Heart left ventricle (tissue), 13 donors: ENCODE data around the gene ADAMTS7.

ENCODE experiments used
- POLR2A ChIP-seq, 2 donors: fragments of 450-650 bp; IDR thresholded peaks; one replicate each; pipeline ENCODE4 v1.6.1; 2017; ENCODE audit warnings: antibody characterized with exemption in 2 of 2, mild to moderate bottlenecking in 2 of 2, moderate library complexity in 2 of 2
- TF ChIP-seq, protein P1 (sequence below), 12 donors: fragments of 200-600 bp; sonication (generic) in 4 of 12; IDR thresholded peaks; one replicate each; pipeline versions ENCODE4 v1.5.0 to v1.8.0; 2018 to 2022; ENCODE audit warnings: antibody characterized with exemption in 12 of 12, mild to moderate bottlenecking in 5 of 12
- donor health status: ischemic (EF 13 %, LVEDD 7.1; RV severe dilation, severe dysfunction).
- donor health status: DM: no; HTN: yes; CAD: no.
- donor health status: DM: no; HTN: no; CAD: no.
- donor health status: ischemic (EF 25% LVEDD 6.9; RV normal size, moderate dysfunction).
- donor health status: ischemic (EF 25% LVEDD 5.7; RV mildly dilated, moderate dysfunction).
- donor health status: ischemic (EF 35%, LVEDD 5.7; RV mildly dilated, moderate dysfunction).
- donor health status: nonischemic (EF 11% LVEDD 7.7; RV severe dilation, severe dysfunction).
- donor health status: DM: yes; HTN: yes; CAD: no.
- donor health status: PGD.
- donor health status: ischemic (EF 29% LVEDD 5.4; RV normal size, mild dysfunction).
- donor health status: nonischemic (EF 23%, LVEDD 6.1; RV moderate dilation, normal function).

GRCh38 chr15:78768096-78768495, 43.2 kb downstream of the ADAMTS7 start:
- TF ChIP-seq, protein P1, sequence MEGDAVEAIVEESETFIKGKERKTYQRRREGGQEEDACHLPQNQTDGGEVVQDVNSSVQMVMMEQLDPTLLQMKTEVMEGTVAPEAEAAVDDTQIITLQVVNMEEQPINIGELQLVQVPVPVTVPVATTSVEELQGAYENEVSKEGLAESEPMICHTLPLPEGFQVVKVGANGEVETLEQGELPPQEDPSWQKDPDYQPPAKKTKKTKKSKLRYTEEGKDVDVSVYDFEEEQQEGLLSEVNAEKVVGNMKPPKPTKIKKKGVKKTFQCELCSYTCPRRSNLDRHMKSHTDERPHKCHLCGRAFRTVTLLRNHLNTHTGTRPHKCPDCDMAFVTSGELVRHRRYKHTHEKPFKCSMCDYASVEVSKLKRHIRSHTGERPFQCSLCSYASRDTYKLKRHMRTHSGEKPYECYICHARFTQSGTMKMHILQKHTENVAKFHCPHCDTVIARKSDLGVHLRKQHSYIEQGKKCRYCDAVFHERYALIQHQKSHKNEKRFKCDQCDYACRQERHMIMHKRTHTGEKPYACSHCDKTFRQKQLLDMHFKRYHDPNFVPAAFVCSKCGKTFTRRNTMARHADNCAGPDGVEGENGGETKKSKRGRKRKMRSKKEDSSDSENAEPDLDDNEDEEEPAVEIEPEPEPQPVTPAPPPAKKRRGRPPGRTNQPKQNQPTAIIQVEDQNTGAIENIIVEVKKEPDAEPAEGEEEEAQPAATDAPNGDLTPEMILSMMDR (IDR thresholded peaks at IDR 0.05), result no peak
- TF ChIP-seq POLR2A (IDR thresholded peaks at IDR 0.05), result no peak
